ENCODE data around the gene ZNRF2. TPM values are rescaled to one million over a fixed set of nuclear protein-coding genes. Genes with fewer than 3 reads are reported as not detected.

The ZNRF2 gene
- total and polyA plus RNA-seq, 12 donors = 3.1 to 36.5 (median 16.2) TPM

GRCh38 chr7:30303312-30304039 lies 19.1 kb downstream of the ZNRF2 start:
- H3K27ac ChIP-seq = no peak overlapping the region
- WGBS, 4 donors = 92 to 98% (median 96%) methylated on average over 1 of the region's 1 CpG
- H3K36me3 ChIP-seq (replicated peaks in 1 of 2) = no peaks in the 10 kb centered on the region
- TF ChIP-seq POLR2A (IDR thresholded peaks at IDR 0.05) (no peak), CTCF (IDR thresholded peaks at IDR 0.05) (no peak)
- intact Hi-C loops (cut with DNase I) = no loop called here
- no peak overlapping the region for H3K4me3 ChIP-seq
- no peaks in the 10 kb centered on the region for H3K27me3 ChIP-seq
- no peaks in the 10 kb centered on the region for H3K9me3 ChIP-seq (replicated peaks in 1 of 3)
- H3K4me1 ChIP-seq (replicated peaks in 1 of 2) = peaks cover 0 to 34% of the 10 kb centered on the region in 2 donors
- DNase-seq = no peak

GRCh38 chr7:30304177-30304884 lies 19.9 kb downstream of the ZNRF2 start:
- H3K36me3 ChIP-seq (replicated peaks in 1 of 2) = no peaks in the 10 kb centered on the region
- intact Hi-C loops (cut with DNase I) = no loop called here
- H3K9me3 ChIP-seq (replicated peaks in 1 of 3) = no peaks in the 10 kb centered on the region
- DNase-seq = no peak
- WGBS, 4 donors = 79 to 93% (median 86%) methylated on average over 1 of the region's 1 CpG
- H3K27ac ChIP-seq = no peak overlapping the region
- peaks cover 0 to 34% of the 10 kb centered on the region in 2 donors for H3K4me1 ChIP-seq (replicated peaks in 1 of 2)
- H3K4me3 ChIP-seq = no peak overlapping the region
- TF ChIP-seq POLR2A (IDR thresholded peaks at IDR 0.05) (no peak), CTCF (IDR thresholded peaks at IDR 0.05) (no peak)
- H3K27me3 ChIP-seq = no peaks in the 10 kb centered on the region

GRCh38 chr7:30306976-30307375 lies 22.6 kb downstream of the ZNRF2 start:
- intact Hi-C loops (cut with DNase I) = no loop called here
- no peaks in the 10 kb centered on the region for H3K36me3 ChIP-seq (replicated peaks in 1 of 2)
- H3K27me3 ChIP-seq = no peaks in the 10 kb centered on the region
- no peak overlapping the region for H3K4me3 ChIP-seq
- WGBS, 4 donors = 77 to 92% (median 86%) methylated on average over 1 of the region's 1 CpG
- H3K9me3 ChIP-seq (replicated peaks in 1 of 3) = no peaks in the 10 kb centered on the region
- H3K4me1 ChIP-seq (replicated peaks in 1 of 2) = peaks cover 0 to 34% of the 10 kb centered on the region in 2 donors
- no peak for TF ChIP-seq CTCF (IDR thresholded peaks at IDR 0.05)
- no peak for TF ChIP-seq POLR2A (IDR thresholded peaks at IDR 0.05)
- no peak overlapping the region for H3K27ac ChIP-seq
- no peak for DNase-seq

- Histone ChIP-seq H3K27ac (no peak overlapping the region), H3K4me1 (replicated peaks in 1 of 2) (peaks cover 0 to 34% of the 10 kb centered on the region in 2 donors), H3K36me3 (replicated peaks in 1 of 2) (no peaks in the 10 kb centered on the region), H3K27me3 (no peaks in the 10 kb centered on the region), H3K4me3 (no peak overlapping the region), H3K9me3 (replicated peaks in 1 of 3) (no peaks in the 10 kb centered on the region)
- WGBS, 4 donors = 92 to 97% (median 94%) methylated on average over 2 of the region's 2 CpGs
- DNase-seq = no peak
- TF ChIP-seq CTCF (IDR thresholded peaks at IDR 0.05) (no peak), POLR2A (IDR thresholded peaks at IDR 0.05) (no peak)
- intact Hi-C loops (cut with DNase I) = no loop called here
Observed at GRCh38 chr7:30308389-30308788, 24.0 kb downstream of the ZNRF2 start.

Data from adrenal gland (tissue), 12 donors.